ENCODE data around the gene SIGLEC1. TPM values are rescaled to one million over a fixed set of nuclear protein-coding genes. Genes with fewer than 3 reads are reported as not detected.

SIGLEC1 gene
- total and polyA plus RNA-seq, 2 donors (not counting 1 experiment from before 2014, with no cell fraction given): 0.06 to 0.15 TPM

DNA sequence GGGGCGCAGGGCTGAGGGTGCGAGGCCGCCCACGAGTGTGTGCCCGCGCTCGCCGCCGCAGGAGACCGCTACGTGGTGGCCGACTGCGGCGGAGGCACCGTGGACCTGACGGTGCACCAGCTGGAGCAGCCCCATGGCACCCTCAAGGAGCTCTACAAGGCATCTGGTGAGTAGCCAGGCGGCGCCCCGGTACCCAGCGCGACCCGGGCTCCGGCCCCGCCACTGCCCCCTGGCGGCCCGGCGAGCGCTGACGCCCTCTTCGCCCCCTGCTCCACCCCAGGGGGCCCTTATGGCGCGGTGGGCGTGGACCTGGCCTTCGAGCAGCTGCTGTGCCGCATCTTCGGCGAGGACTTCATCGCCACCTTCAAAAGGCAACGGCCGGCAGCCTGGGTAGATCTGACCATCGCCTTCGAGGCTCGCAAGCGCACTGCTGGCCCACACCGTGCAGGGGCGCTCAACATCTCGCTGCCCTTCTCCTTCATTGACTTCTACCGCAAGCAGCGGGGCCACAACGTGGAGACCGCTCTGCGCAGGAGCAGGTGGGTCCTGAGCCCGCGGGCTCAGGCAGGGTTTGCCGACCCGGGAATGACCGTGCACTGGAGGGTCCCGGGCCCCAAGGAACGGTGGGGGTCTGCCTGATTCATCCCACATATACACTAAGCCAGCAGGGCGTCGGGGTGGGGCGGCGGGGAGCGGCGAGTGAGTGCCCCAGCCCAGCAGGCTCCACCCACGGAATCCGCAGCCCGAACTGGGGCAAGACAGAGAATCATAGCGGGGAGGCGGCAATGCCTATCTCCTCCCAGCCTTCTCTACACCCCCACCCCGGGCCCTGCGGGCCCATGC is 37.5 kb upstream of the SIGLEC1 start:
- intact Hi-C loops (cut with micrococcal nuclease): loop anchor here (5.0 kb wide), 1 partner anchor 322 kb away; no protein-coding TSS in a partner anchor
- H3K36me3 ChIP-seq (replicated peaks in 1 of 2; ENCODE audit: control extremely low read depth in 1 of 2, control insufficient read depth in 1 of 2, extremely low read depth in 1 of 2, insufficient read depth in 2 of 2, low read length in 1 of 2): no peaks in the 10 kb centered on the region
- no peak for ATAC-seq (ENCODE audit: low read depth)
- no peak for DNase-seq
- TF ChIP-seq EZH2 (IDR thresholded peaks at IDR 0.05; ENCODE audit: borderline replicate concordance, insufficient read depth, low read depth, low read length, poor library complexity, severe bottlenecking): no peak
- TF ChIP-seq, protein P1, sequence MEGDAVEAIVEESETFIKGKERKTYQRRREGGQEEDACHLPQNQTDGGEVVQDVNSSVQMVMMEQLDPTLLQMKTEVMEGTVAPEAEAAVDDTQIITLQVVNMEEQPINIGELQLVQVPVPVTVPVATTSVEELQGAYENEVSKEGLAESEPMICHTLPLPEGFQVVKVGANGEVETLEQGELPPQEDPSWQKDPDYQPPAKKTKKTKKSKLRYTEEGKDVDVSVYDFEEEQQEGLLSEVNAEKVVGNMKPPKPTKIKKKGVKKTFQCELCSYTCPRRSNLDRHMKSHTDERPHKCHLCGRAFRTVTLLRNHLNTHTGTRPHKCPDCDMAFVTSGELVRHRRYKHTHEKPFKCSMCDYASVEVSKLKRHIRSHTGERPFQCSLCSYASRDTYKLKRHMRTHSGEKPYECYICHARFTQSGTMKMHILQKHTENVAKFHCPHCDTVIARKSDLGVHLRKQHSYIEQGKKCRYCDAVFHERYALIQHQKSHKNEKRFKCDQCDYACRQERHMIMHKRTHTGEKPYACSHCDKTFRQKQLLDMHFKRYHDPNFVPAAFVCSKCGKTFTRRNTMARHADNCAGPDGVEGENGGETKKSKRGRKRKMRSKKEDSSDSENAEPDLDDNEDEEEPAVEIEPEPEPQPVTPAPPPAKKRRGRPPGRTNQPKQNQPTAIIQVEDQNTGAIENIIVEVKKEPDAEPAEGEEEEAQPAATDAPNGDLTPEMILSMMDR (IDR thresholded peaks at IDR 0.05): peak; percentile 52
- H2AFZ ChIP-seq (ENCODE audit: insufficient read depth, low read depth, low read length, poor library complexity, severe bottlenecking): no peak overlapping the region
- peaks cover 0 to 19% of the 10 kb centered on the region in 2 donors for H3K4me1 ChIP-seq (ENCODE audit: control insufficient read depth in 2 of 2, insufficient read depth in 2 of 2, low read length in 2 of 2)
- Mint-ChIP-seq H3K4me3 (no peak overlapping the region), H3K27me3 (peaks cover 14% of the 10 kb centered on the region), H3K4me1 (peaks cover 9% of the 10 kb centered on the region), H3K9me3 (ENCODE audit: insufficient read depth) (no peaks in the 10 kb centered on the region), H3K27ac (no peak overlapping the region)
- no peak overlapping the region for H3K4me3 ChIP-seq (ENCODE audit: control extremely low read depth in 1 of 5, extremely low read depth in 1 of 5, insufficient read depth in 1 of 5, low read depth in 2 of 5, low read length in 4 of 5)
- no peak overlapping the region for H3K27ac ChIP-seq (ENCODE audit: low read length in 2 of 2)
- peaks cover 3% of the 10 kb centered on the region for H3K79me2 ChIP-seq (ENCODE audit: control insufficient read depth, insufficient read depth, low read length)
- 71% methylated on average over 71 of the region's 72 CpGs for WGBS (ENCODE audit: insufficient coverage)
- ChIA-PET CTCF (interaction anchor here (1.7 kb wide), 1 partner anchor 19 kb away, joined by 5 read pairs; no protein-coding TSS in a partner anchor), POLR2A (no interaction called here)
- no peaks in the 10 kb centered on the region for H4K20me1 ChIP-seq (ENCODE audit: control insufficient read depth, insufficient read depth, low read length, poor library complexity, severe bottlenecking)
- peaks cover 0 to 10% (median 0%) of the 10 kb centered on the region in 3 donors for H3K9me3 ChIP-seq (ENCODE audit: control extremely low read depth in 1 of 3, control insufficient read depth in 2 of 3, insufficient read depth in 1 of 3, low read length in 2 of 3)
- peaks cover 0 to 13% (median 2%) of the 10 kb centered on the region in 4 experiments for H3K27me3 ChIP-seq (replicated peaks in 1 of 4; ENCODE audit: control extremely low read depth in 1 of 4, control insufficient read depth in 3 of 4, insufficient read depth in 4 of 4, low read length in 3 of 4)
- no peak overlapping the region for H3K9ac ChIP-seq (ENCODE audit: low read length)
- no peak overlapping the region for H3K4me2 ChIP-seq (replicated peaks; ENCODE audit: low read depth, low read length, poor library complexity, severe bottlenecking)

Measured in B cell (primary cell).